Gastrocnemius medialis (tissue), 4 donors: Measurements from ENCODE around the gene IFFO2.

ENCODE experiments used
- POLR2A ChIP-seq, 2 donors: fragments of 450-650 bp; IDR thresholded peaks; one replicate each; pipeline ENCODE4 v1.6.1; 2017; ENCODE audit warnings: antibody characterized with exemption in 2 of 2, mild to moderate bottlenecking in 2 of 2, moderate library complexity in 2 of 2
- TF ChIP-seq, protein P1 (sequence below), 5 experiments: fragments of 450-650 bp in 3 of 5; fragments of 200-600 bp in 2 of 5; sonication (generic) in 2 of 5; IDR thresholded peaks in 4 of 5; conservative IDR thresholded peaks in 1 of 5; 1 replicate in 4 of 5; 2 replicates in 1 of 5; pipeline ENCODE4 v1.5.1; 2016 to 2019; ENCODE audit warnings: antibody characterized with exemption in 5 of 5, mild to moderate bottlenecking in 3 of 5, moderate library complexity in 3 of 5

- TF ChIP-seq, protein P1, sequence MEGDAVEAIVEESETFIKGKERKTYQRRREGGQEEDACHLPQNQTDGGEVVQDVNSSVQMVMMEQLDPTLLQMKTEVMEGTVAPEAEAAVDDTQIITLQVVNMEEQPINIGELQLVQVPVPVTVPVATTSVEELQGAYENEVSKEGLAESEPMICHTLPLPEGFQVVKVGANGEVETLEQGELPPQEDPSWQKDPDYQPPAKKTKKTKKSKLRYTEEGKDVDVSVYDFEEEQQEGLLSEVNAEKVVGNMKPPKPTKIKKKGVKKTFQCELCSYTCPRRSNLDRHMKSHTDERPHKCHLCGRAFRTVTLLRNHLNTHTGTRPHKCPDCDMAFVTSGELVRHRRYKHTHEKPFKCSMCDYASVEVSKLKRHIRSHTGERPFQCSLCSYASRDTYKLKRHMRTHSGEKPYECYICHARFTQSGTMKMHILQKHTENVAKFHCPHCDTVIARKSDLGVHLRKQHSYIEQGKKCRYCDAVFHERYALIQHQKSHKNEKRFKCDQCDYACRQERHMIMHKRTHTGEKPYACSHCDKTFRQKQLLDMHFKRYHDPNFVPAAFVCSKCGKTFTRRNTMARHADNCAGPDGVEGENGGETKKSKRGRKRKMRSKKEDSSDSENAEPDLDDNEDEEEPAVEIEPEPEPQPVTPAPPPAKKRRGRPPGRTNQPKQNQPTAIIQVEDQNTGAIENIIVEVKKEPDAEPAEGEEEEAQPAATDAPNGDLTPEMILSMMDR (IDR thresholded peaks at IDR 0.05 in 4 of 5, conservative IDR thresholded peaks at IDR 0.05 in 1 of 5), result no peak
- TF ChIP-seq POLR2A (IDR thresholded peaks at IDR 0.05), result no peak
These were observed 91.3 kb downstream of the IFFO2 start for GRCh38 chr1:18865176-18865575.
